KMS-11 (cell line): ENCODE results near the gene VASH1.

ENCODE experiments used
- H2AFZ ChIP-seq: fragments of 200-600 bp; sonication (generic); 2 replicates; pipeline ENCODE4 v1.6.1; 2016; ENCODE audit warnings: antibody characterized with exemption, mixed run types, low read depth
- H3K27ac ChIP-seq: fragments of 200-600 bp; sonication (generic); 2 replicates; pipeline ENCODE4 v1.6.1; 2016; ENCODE audit warnings: mild to moderate bottlenecking, mixed run types
- H3K27me3 ChIP-seq: fragments of 200-600 bp; sonication (generic); 2 replicates; pipeline ENCODE4 v1.6.1; 2017; ENCODE audit warnings: mild to moderate bottlenecking, low read depth, mixed run types, moderate library complexity; ENCODE audit not compliant: insufficient read depth
- H3K36me3 ChIP-seq: fragments of 200-600 bp; sonication (generic); 2 replicates; pipeline ENCODE4 v1.6.1; 2017; ENCODE audit warnings: mild to moderate bottlenecking, mixed run types; ENCODE audit not compliant: insufficient read depth
- H3K4me1 ChIP-seq: fragments of 200-600 bp; sonication (generic); 2 replicates; pipeline ENCODE4 v1.6.1; 2016; ENCODE audit warnings: mild to moderate bottlenecking, low read depth, mixed run types; ENCODE audit not compliant: poor library complexity, severe bottlenecking
- H3K4me2 ChIP-seq: fragments of 200-600 bp; sonication (generic); 2 replicates; pipeline ENCODE4 v1.7.0; 2016; ENCODE audit warnings: mild to moderate bottlenecking, mixed run types
- H3K4me3 ChIP-seq: fragments of 200-600 bp; sonication (generic); IDR thresholded peaks from 2 replicates; pipeline ENCODE4 v1.6.1; 2017; ENCODE audit warnings: low read depth, low read length, mixed read lengths; ENCODE audit not compliant: insufficient read depth
- H3K79me2 ChIP-seq: fragments of 200-600 bp; sonication (generic); 2 replicates; pipeline ENCODE4 v1.6.1; 2016; ENCODE audit warnings: low read depth, mixed run types; ENCODE audit not compliant: insufficient read depth
- H3K9ac ChIP-seq: fragments of 200-600 bp; sonication (generic); 2 replicates; pipeline ENCODE4 v1.6.1; 2016; ENCODE audit warnings: mild to moderate bottlenecking, mixed run types
- H4K20me1 ChIP-seq: fragments of 200-600 bp; sonication (generic); 2 replicates; pipeline ENCODE4 v1.6.1; 2016; ENCODE audit warnings: mild to moderate bottlenecking, mixed run types; ENCODE audit not compliant: insufficient read depth
- TF ChIP-seq, protein P1 (sequence below): fragments of 200-600 bp; sonication (generic); conservative IDR thresholded peaks from 2 replicates; pipeline ENCODE4 v1.6.1; 2017; ENCODE audit warnings: low read depth, mild to moderate bottlenecking, antibody characterized with exemption, low read length, moderate library complexity, mixed read lengths

VASH1 gene

DNA sequence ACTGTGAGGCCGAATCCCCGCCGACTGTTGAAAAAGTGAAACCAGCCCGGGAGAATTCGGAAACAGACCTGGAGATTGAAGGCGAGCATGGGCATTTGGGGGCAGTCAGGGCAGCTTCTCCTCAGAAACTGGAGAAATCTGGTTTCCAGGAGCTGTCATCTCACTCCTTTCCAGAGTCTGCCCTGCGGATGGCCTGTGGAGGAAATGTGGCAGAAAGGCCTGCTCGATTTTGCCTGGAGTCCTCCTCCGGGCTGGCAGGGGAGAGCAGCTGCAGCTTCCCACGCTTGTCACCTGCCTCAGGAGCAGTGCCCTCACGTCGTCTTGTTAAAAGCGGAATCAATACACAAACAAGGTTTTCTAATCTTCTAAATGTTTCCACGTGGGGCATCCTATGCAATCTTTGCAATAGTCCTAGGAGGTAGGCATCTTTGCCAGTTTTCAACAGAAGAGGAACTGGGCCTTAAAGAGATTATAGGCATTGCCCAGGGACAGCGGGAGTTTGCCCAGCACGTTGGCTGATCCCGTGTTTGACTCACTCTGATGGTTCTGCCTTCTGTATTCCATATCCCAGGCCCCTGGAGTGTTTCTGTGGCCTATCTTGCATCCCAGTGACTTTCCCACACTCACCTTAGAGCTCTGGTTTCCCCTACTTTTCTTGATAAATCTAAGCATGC lies 67.2 kb downstream of the VASH1 start:
- Histone ChIP-seq H3K79me2 (no peaks in the 10 kb centered on the region), H3K4me1 (no peaks in the 10 kb centered on the region), H3K36me3 (no peaks in the 10 kb centered on the region), H3K27ac (no peak overlapping the region), H3K27me3 (no peaks in the 10 kb centered on the region), H3K4me2 (no peak overlapping the region), H4K20me1 (no peaks in the 10 kb centered on the region), H3K4me3 (no peak overlapping the region), H2AFZ (no peak overlapping the region), H3K9ac (no peak overlapping the region)
- TF ChIP-seq, protein P1, sequence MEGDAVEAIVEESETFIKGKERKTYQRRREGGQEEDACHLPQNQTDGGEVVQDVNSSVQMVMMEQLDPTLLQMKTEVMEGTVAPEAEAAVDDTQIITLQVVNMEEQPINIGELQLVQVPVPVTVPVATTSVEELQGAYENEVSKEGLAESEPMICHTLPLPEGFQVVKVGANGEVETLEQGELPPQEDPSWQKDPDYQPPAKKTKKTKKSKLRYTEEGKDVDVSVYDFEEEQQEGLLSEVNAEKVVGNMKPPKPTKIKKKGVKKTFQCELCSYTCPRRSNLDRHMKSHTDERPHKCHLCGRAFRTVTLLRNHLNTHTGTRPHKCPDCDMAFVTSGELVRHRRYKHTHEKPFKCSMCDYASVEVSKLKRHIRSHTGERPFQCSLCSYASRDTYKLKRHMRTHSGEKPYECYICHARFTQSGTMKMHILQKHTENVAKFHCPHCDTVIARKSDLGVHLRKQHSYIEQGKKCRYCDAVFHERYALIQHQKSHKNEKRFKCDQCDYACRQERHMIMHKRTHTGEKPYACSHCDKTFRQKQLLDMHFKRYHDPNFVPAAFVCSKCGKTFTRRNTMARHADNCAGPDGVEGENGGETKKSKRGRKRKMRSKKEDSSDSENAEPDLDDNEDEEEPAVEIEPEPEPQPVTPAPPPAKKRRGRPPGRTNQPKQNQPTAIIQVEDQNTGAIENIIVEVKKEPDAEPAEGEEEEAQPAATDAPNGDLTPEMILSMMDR: no peak

GRCh38 chr14:76829013-76829365 lies 67.7 kb downstream of the VASH1 start:
- H3K4me1 ChIP-seq: no peaks in the 10 kb centered on the region
- H2AFZ ChIP-seq: no peak overlapping the region
- no peak overlapping the region for H3K27ac ChIP-seq
- no peaks in the 10 kb centered on the region for H3K79me2 ChIP-seq
- no peaks in the 10 kb centered on the region for H3K27me3 ChIP-seq
- H4K20me1 ChIP-seq: no peaks in the 10 kb centered on the region
- H3K4me2 ChIP-seq: no peak overlapping the region
- no peak overlapping the region for H3K4me3 ChIP-seq
- H3K36me3 ChIP-seq: no peaks in the 10 kb centered on the region
- TF ChIP-seq, protein P1: no peak
- no peak overlapping the region for H3K9ac ChIP-seq

DNA sequence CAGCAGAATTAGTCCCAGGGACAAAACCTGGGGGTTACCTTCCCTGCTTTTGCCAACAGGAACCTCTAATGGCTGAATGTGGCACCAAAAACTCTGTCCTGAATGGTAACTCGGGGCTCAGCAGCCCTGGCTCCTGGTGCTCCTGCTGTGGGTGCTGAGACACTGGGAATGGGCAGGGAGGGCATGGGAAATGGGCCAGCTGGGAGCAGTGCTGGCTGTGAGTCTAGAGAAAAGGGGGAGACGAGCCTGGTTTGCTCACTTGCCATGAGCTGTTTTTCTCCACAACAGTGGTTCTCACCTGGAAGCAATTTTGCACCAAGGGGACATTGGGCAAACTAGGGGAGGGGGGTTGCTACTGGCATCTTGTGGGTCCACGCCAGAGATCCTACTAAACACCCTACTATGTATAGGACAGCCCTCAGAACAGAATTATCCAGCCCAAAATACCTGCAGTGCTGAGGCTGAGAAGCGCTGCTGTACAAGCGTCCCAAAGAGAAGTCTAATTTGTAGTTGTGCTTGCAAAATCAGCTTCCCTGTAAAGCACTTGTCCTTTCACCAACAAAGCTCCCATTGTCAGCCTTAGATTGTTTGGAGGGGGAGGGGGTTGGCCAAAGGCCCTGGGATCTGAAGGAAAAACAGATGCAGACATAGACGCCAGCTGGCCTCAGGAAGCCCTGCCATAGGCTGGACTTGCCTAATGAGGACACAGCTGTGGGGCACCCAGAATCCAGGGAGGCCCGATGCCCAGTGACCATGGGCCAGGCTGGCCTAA lies 68.6 kb downstream of the VASH1 start:
- Histone ChIP-seq H3K9ac (no peak overlapping the region), H3K4me1 (no peaks in the 10 kb centered on the region), H4K20me1 (no peaks in the 10 kb centered on the region), H3K27me3 (no peaks in the 10 kb centered on the region), H3K36me3 (no peaks in the 10 kb centered on the region), H2AFZ (no peak overlapping the region), H3K79me2 (no peaks in the 10 kb centered on the region), H3K27ac (no peak overlapping the region), H3K4me3 (no peak overlapping the region), H3K4me2 (no peak overlapping the region)
- TF ChIP-seq, protein P1: no peak

DNA sequence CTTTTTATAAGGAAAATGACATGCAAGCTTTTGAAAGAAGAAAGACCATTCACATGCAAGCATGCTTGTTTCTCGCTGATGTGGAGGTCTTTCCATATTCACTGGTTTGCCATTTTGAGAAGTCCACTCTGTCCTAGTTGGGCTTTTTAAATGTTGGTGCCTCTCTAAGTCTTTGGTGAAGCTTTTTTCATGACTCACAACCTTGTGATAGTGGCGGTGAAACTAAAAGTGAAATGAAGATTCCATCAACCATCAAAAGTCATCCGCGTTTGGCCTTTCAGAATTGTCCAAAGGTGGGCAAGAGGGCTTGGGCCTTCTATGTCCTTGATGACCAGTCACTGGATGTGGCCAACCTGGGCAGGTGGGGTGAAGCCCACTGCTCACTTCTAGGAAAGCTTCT lies 69.3 kb downstream of the VASH1 start:
- H2AFZ ChIP-seq: no peak overlapping the region
- H3K36me3 ChIP-seq: no peaks in the 10 kb centered on the region
- H3K4me1 ChIP-seq: no peaks in the 10 kb centered on the region
- no peak overlapping the region for H3K9ac ChIP-seq
- no peak overlapping the region for H3K4me3 ChIP-seq
- TF ChIP-seq, protein P1: no peak
- no peaks in the 10 kb centered on the region for H4K20me1 ChIP-seq
- H3K4me2 ChIP-seq: no peak overlapping the region
- no peak overlapping the region for H3K27ac ChIP-seq
- no peaks in the 10 kb centered on the region for H3K27me3 ChIP-seq
- H3K79me2 ChIP-seq: no peaks in the 10 kb centered on the region
